GM23338 (cell line): ENCODE results near the gene MRNIP. TPM values are rescaled to one million over a fixed set of nuclear protein-coding genes. Genes with fewer than 3 reads are reported as not detected.

Experiments used
- ATAC-seq: fragments of 200-7000 bp; cut with Tn5 transposase; 3 replicates; pipeline ENCODE4 v1.9.1; 2020
- DNase-seq: peaks from one replicate; pipeline ENCODE4 v3.0.0-alpha.2; 2015; ENCODE audit warnings: low spot score
- H2AFZ ChIP-seq: fragments of 200-600 bp; sonication (generic); 2 replicates; pipeline ENCODE4 v1.8.0; 2016; ENCODE audit warnings: antibody characterized with exemption, mild to moderate bottlenecking, moderate library complexity
- H3F3A ChIP-seq: fragments of 200-600 bp; sonication (generic); replicated peaks from 2 replicates; pipeline ENCODE4 v1.8.0; 2017; ENCODE audit warnings: antibody characterized with exemption, mixed run types, low read depth
- H3K27ac ChIP-seq: fragments of 200-600 bp; sonication (generic); 2 replicates; pipeline ENCODE4 v1.6.1; 2016; ENCODE audit warnings: low read depth
- H3K27me3 ChIP-seq: fragments of 200-600 bp; sonication (generic); 2 replicates; pipeline ENCODE4 v1.8.0; 2016; ENCODE audit warnings: mild to moderate bottlenecking, mixed run types, moderate library complexity; ENCODE audit not compliant: insufficient read depth
- H3K36me3 ChIP-seq: fragments of 200-600 bp; sonication (generic); 2 replicates; pipeline ENCODE4 v1.8.0; 2016; ENCODE audit warnings: mild to moderate bottlenecking; ENCODE audit not compliant: insufficient read depth
- H3K4me1 ChIP-seq: fragments of 200-600 bp; sonication (generic); 2 replicates; pipeline ENCODE4 v1.8.0; 2016; ENCODE audit warnings: mild to moderate bottlenecking, moderate library complexity; ENCODE audit not compliant: insufficient read depth
- H3K4me2 ChIP-seq: fragments of 200-600 bp; sonication (generic); 2 replicates; pipeline ENCODE4 v1.7.1; 2017; ENCODE audit warnings: mixed run types
- H3K4me3 ChIP-seq: fragments of 200-600 bp; sonication (generic); 2 replicates; pipeline ENCODE4 v1.6.1; 2016; ENCODE audit warnings: mixed run types
- H3K79me2 ChIP-seq: fragments of 200-600 bp; sonication (generic); replicated peaks from 2 replicates; pipeline ENCODE4 v1.8.0; 2017; ENCODE audit warnings: mild to moderate bottlenecking; ENCODE audit not compliant: insufficient read depth
- H3K9me2 ChIP-seq: fragments of 200-600 bp; sonication (generic); 2 replicates; pipeline ENCODE4 v1.8.0; 2017; ENCODE audit not compliant: insufficient read depth
- H4K20me1 ChIP-seq: fragments of 200-600 bp; sonication (generic); replicated peaks from 2 replicates; pipeline ENCODE4 v1.8.0; 2017; ENCODE audit warnings: mild to moderate bottlenecking; ENCODE audit not compliant: insufficient read depth
- H3K27ac Mint-ChIP-seq: 2 replicates; pipeline ENCODE4 v1.8.0; 2020; ENCODE audit warnings: inconsistent platforms, mild to moderate bottlenecking, moderate library complexity, mixed read lengths
- H3K27me3 Mint-ChIP-seq: 3 replicates; pipeline ENCODE4 v1.8.0; 2022; ENCODE audit warnings: low read depth, mild to moderate bottlenecking, moderate library complexity, mixed read lengths, inconsistent platforms; ENCODE audit not compliant: insufficient read depth, poor library complexity
- H3K36me3 Mint-ChIP-seq: 3 replicates; pipeline ENCODE4 v1.8.0; 2021; ENCODE audit warnings: low read depth, mild to moderate bottlenecking, inconsistent platforms, moderate library complexity, mixed read lengths
- H3K4me1 Mint-ChIP-seq: 3 replicates; pipeline ENCODE4 v1.8.0; 2020; ENCODE audit warnings: mild to moderate bottlenecking, inconsistent platforms, mixed read lengths
- H3K4me3 Mint-ChIP-seq: 3 replicates; pipeline ENCODE4 v1.8.0; 2021; ENCODE audit warnings: moderate library complexity, mild to moderate bottlenecking, inconsistent platforms, mixed read lengths
- H3K9me3 Mint-ChIP-seq: 3 replicates; pipeline ENCODE4 v1.8.0; 2020; ENCODE audit warnings: moderate library complexity, mild to moderate bottlenecking, inconsistent platforms, mixed read lengths
- CTCF ChIP-seq, 2 experiments: fragments of 200-600 bp in 1 of 2; sonication (generic) in 1 of 2; conservative IDR thresholded peaks; 2 replicates each; pipeline versions ENCODE4 v1.5.1 to v1.6.1; 2016 to 2017; ENCODE audit warnings: antibody characterized with exemption in 2 of 2, low read depth in 2 of 2, mild to moderate bottlenecking in 2 of 2, moderate library complexity in 1 of 2
- EZH2 ChIP-seq: fragments of 200-600 bp; sonication (generic); IDR thresholded peaks from one replicate; pipeline ENCODE4 v1.8.0; 2017; ENCODE audit warnings: antibody characterized with exemption, mild to moderate bottlenecking, low read depth; ENCODE audit not compliant: unreplicated experiment
- JUNB ChIP-seq: IDR thresholded peaks from one replicate; pipeline ENCODE4 v1.6.1; 2016; ENCODE audit warnings: antibody characterized with exemption; ENCODE audit not compliant: unreplicated experiment
- POLR2AphosphoS5 ChIP-seq: IDR thresholded peaks from 2 replicates; pipeline ENCODE4 v1.6.1; 2016; ENCODE audit warnings: antibody characterized with exemption, low read depth
- STAT1 ChIP-seq: IDR thresholded peaks from one replicate; pipeline ENCODE4 v1.6.1; 2016; ENCODE audit warnings: antibody characterized with exemption; ENCODE audit not compliant: unreplicated experiment
- ZNF331 ChIP-seq: fragments of 250-450 bp; sonication (Bioruptor Pico); IDR thresholded peaks from 2 replicates; pipeline ENCODE4 v1.5.0; 2020; ENCODE audit warnings: low read depth, mild to moderate bottlenecking, moderate library complexity
- ZNF462 ChIP-seq: fragments of 250-450 bp; sonication (Bioruptor Pico); IDR thresholded peaks from 2 replicates; pipeline ENCODE4 v1.5.0; 2020; ENCODE audit warnings: mild to moderate bottlenecking, moderate library complexity
- polyA plus RNA-seq: library from polyadenylated mRNA; unstranded; fragments of >200 nt; fragmentation: Nextera tagmentation; extraction: Ambion mirVana; gene quantifications from 2 replicates; pipeline ENCODE4 v1.2.1, GENCODE V29; 2016
- total RNA-seq: library from RNA; depleted of rRNA; stranded (reverse); fragments of >200 nt; shearing (Covaris generic); gene quantifications from 2 replicates; pipeline ENCODE4 v1.2.3, GENCODE V29; 2014
- TF ChIP-seq, protein P1 (sequence below): IDR thresholded peaks from 2 replicates; pipeline ENCODE4 v1.6.1; 2016; ENCODE audit warnings: antibody characterized with exemption

MRNIP gene
- total and polyA plus RNA-seq, 2 experiments from 2014 or later, result 18.2 to 34.4 TPM

DNA sequence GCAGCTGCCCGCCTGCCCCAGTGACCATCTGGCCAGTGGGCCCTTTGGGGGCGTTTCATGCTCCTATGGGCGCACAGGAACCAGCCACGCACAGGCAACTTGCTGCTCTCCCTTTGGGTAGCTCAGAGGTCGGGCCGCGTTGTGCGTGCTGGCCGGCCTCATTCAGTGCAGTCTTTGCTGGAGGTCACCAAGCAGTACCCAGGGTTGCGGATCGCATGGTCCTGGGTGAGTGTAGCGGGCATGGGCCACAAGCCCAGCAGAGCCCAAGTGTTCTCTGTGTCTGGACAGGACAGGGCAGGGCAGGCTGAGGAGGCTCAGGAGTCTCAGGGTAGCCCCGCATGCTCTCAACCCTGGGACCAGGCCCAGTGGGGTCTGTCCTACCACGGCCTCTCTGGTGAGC, 9.9 kb upstream of the MRNIP start (continued):
- TF ChIP-seq ZNF462, result no peak
- TF ChIP-seq STAT1, result no peak
- TF ChIP-seq, protein P1, sequence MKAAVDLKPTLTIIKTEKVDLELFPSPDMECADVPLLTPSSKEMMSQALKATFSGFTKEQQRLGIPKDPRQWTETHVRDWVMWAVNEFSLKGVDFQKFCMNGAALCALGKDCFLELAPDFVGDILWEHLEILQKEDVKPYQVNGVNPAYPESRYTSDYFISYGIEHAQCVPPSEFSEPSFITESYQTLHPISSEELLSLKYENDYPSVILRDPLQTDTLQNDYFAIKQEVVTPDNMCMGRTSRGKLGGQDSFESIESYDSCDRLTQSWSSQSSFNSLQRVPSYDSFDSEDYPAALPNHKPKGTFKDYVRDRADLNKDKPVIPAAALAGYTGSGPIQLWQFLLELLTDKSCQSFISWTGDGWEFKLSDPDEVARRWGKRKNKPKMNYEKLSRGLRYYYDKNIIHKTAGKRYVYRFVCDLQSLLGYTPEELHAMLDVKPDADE, result no peak

DNA sequence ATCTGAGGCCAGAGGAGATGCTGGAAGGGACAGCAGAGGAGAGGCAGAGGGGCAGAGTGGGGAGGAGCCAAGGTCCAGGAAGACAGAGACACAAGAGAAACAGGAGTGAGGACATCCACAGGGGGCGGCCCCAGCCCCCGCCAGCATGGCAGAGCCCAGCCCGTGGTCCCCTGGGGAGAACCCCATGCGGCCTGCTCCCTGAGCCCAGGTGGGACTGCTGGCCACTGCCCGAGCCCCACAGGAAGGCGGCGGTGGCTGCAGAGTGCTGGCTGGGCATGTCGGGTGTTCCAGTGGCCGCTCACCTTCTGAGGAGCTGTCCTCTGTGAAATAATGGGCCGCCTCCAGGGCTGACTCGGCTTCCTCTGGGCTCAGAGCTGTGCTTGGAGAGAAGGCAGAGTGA, 8.9 kb upstream of the MRNIP start:
- 0 out of 2 replicates have a peak overlapping the region, but pooled peaks have one; percentile 26 for H3K27ac ChIP-seq
- H3F3A ChIP-seq, result peaks cover 8% of the 10 kb centered on the region; the same call in 1 of the 2 replicates
- no peak overlapping the region for H3K4me2 ChIP-seq
- peaks cover 4% of the 10 kb centered on the region for H3K9me3 Mint-ChIP-seq
- H3K9me2 ChIP-seq, result no peaks in the 10 kb centered on the region
- H3K4me1 ChIP-seq, result no peaks in the 10 kb centered on the region
- H4K20me1 ChIP-seq, result no peaks in the 10 kb centered on the region; the same call in 1 of the 2 replicates
- H3K79me2 ChIP-seq, result no peaks in the 10 kb centered on the region
- H3K27me3 ChIP-seq, result no peaks in the 10 kb centered on the region
- no peak overlapping the region for H3K4me3 Mint-ChIP-seq
- H2AFZ ChIP-seq, result no peak overlapping the region
- DNase-seq (no peak), ATAC-seq (peak; percentile 6; the same call in 2 of the 3 replicates)
- H3K27me3 Mint-ChIP-seq, result peaks cover 6% of the 10 kb centered on the region
- no peak overlapping the region for H3K4me3 ChIP-seq
- peaks cover 10% of the 10 kb centered on the region for H3K4me1 Mint-ChIP-seq
- no peaks in the 10 kb centered on the region for H3K36me3 ChIP-seq
- H3K36me3 Mint-ChIP-seq, result peaks cover 44% of the 10 kb centered on the region
- no peak overlapping the region for H3K27ac Mint-ChIP-seq
- no peak for TF ChIP-seq ZNF331 (CRISPR knock-in tag)
- no peak for TF ChIP-seq EZH2
- TF ChIP-seq POLR2AphosphoS5, result no peak
- TF ChIP-seq JUNB, result no peak
- no peak for TF ChIP-seq CTCF (conservative IDR thresholded peaks at IDR 0.05; ENCODE audit: low read depth in 2 of 2)
